ENCODE data around the gene PDE1C.

Gene PDE1C

GRCh38 chr7:31791881-31792280 lies 278.3 kb downstream of the PDE1C start:
- H3K4me3 ChIP-seq (ENCODE audit: low read depth, low read length) = no peak overlapping the region
- in situ Hi-C loops (cut with HindIII; ENCODE audit: low sequenced_read_pairs) = no loop called here
- DNase-seq (ENCODE audit: low read depth, low spot score) = peak; percentile 54
- TF ChIP-seq CTCF (IDR thresholded peaks at IDR 0.05; ENCODE audit: low read depth, low read length) = no peak

GRCh38 chr7:31788883-31789680 lies 281.1 kb downstream of the PDE1C start:
- H3K4me3 ChIP-seq (ENCODE audit: low read depth, low read length) = no peak overlapping the region
- in situ Hi-C loops (cut with HindIII; ENCODE audit: low sequenced_read_pairs) = no loop called here
- peak; percentile 48 for DNase-seq (ENCODE audit: low read depth, low spot score)
- no peak for TF ChIP-seq CTCF (IDR thresholded peaks at IDR 0.05; ENCODE audit: low read depth, low read length)

- H3K4me3 ChIP-seq (ENCODE audit: low read depth, low read length) = no peak overlapping the region
- TF ChIP-seq CTCF (IDR thresholded peaks at IDR 0.05; ENCODE audit: low read depth, low read length) = no peak
- in situ Hi-C loops (cut with HindIII; ENCODE audit: low sequenced_read_pairs) = no loop called here
- DNase-seq (ENCODE audit: low read depth, low spot score) = peak; percentile 63
Measured at GRCh38 chr7:31788445-31788844, 281.8 kb downstream of the PDE1C start.

GRCh38 chr7:31786326-31786725 lies 283.9 kb downstream of the PDE1C start:
- H3K4me3 ChIP-seq (ENCODE audit: low read depth, low read length) = no peak overlapping the region
- no peak for TF ChIP-seq CTCF (IDR thresholded peaks at IDR 0.05; ENCODE audit: low read depth, low read length)
- in situ Hi-C loops (cut with HindIII; ENCODE audit: low sequenced_read_pairs) = no loop called here
- DNase-seq (ENCODE audit: low read depth, low spot score) = no peak

GRCh38 chr7:31785101-31785500 lies 285.1 kb downstream of the PDE1C start:
- H3K4me3 ChIP-seq (ENCODE audit: low read depth, low read length) = no peak overlapping the region
- DNase-seq (ENCODE audit: low read depth, low spot score) = no peak
- in situ Hi-C loops (cut with HindIII; ENCODE audit: low sequenced_read_pairs) = no loop called here
- TF ChIP-seq CTCF (IDR thresholded peaks at IDR 0.05; ENCODE audit: low read depth, low read length) = no peak

- TF ChIP-seq CTCF (IDR thresholded peaks at IDR 0.05; ENCODE audit: low read depth, low read length) = no peak
- H3K4me3 ChIP-seq (ENCODE audit: low read depth, low read length) = no peak overlapping the region
- no peak for DNase-seq (ENCODE audit: low read depth, low spot score)
- in situ Hi-C loops (cut with HindIII; ENCODE audit: low sequenced_read_pairs) = no loop called here
Measured at GRCh38 chr7:31783221-31783620, 287.0 kb downstream of the PDE1C start.

Measured in astrocyte of the spinal cord (primary cell).